Activated CD8-positive, alpha-beta memory T cell treated with anti-CD3 and anti-CD28 coated beads, Interleukin-2, amount 50 U/mL, for 1 hour (primary cell): ENCODE results near the gene ANKRD37.
A peak's percentile ranks its signal among the peaks of the same experiment; 100 is the strongest.

Source experiments
- DNase-seq: peaks from one replicate; pipeline ENCODE4 v3.0.0-alpha.2; 2020; ENCODE audit errors: extremely low read depth

The ANKRD37 gene

DNA sequence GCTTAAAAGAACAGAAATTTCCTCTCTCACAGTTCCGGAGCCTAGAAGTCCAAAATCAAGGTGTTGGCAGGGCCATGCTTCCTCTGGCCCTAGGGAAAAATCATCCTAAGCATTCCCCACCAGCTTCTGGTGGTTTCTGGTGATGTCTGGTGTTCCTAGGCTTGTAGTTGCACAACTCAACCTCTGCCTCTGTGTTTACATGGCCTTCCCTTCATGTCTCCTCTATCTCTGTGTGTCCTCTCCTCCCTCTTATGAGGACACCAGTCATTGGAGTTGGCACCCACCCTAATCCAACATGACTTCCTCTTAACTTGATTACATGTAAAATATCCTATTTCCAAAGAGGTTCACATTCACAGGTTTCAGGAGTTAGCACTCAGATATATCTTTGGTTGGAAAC is 16.3 kb upstream of the ANKRD37 start:
- no peak for DNase-seq

DNA sequence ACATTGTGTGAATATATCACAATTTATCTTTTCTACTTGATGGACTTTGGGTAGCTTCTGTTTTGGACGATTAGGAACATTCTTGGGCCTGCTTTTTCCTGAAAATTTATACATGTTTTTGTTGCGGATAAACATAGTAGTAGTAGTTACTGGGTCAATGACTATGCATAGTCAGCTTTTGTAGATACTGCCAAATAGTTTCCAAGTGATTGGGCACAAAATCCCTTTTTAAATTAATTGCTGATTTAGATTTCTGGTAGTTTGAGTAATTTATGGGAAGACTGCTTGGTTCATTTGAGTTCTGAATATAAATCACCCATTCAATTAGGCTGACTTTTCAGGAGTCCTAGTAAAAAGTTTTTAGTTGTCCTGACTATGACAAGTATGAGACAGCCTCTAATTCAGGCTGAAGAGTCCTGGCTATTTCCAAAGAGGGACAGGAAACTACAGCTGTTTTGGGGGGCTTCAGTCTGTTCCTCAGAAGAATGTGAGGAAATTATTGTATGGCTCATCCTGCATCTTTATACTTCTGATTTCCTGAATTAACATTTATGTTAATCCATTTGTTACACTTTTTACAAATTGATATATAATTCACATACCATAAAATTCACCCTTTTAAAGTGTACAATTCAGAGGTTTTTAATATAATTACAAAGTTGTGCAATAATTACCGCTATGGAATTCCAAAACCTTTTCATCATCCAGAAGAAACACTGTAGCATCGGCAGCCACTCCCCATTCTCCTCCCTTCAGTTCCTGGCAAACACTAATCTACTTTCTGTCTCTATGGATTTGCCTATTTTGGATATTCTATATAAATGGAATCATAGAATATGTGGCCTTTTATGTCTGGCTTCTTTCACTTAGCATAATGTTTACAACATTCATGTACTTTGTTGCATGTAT is 15.1 kb upstream of the ANKRD37 start:
- no peak for DNase-seq

DNA sequence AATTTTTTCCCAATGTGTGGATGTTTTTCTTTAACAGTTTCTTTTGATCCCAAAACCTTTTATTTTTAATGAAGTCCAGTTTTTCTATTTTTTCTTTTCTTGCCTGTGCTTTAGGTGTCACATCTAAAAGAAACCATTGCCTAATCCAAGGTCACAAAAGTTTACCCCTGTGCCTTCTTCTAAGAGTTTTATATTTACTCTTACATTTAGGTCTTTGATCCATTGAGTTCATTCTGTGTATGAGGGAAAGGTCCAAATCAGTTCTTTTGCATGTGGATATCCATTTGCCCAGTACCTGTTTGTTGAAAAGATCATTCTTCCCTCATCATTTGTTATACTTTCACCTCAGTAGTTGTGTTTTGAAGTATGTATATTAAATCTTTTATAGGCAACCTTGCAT is 13.9 kb upstream of the ANKRD37 start:
- DNase-seq = no peak

DNA sequence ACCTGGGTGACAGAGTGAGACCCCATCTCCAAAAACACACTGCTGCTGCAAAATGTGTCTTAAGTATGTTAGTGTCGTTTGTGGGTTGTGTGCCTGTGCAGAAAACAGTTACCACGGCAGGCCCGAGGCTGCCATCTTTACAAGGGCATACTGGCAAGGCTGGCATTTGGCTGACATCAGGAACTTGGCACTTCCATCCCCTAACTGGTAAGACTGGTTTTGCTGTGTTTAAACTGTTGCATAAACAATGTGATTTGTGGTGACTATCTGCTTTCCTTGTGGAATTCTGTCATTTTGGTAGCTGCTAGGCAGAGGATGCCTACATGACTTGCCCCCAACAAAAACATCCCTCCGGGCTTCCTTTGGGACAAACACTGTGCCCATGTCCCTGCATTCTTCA is 13.2 kb upstream of the ANKRD37 start:
- no peak for DNase-seq

DNA sequence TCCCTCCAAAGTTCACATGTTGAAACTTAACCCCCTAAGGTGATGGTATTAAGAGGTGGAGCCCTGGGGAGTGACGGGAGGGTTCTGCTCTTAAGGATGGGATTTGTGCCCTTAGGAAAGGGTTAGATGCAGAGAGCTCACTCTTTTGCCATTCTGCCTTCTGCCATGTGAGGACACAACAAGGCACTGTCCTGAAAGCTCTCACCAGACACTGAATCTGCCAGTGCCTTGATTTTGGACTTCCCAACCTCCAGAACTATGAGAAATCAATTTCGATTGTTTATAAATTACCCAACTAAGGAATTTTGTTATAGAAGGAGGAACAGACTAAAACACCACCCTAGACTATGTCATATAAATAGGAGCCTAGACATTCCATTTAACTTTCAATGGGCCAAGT is 12.6 kb upstream of the ANKRD37 start:
- DNase-seq = no peak

DNA sequence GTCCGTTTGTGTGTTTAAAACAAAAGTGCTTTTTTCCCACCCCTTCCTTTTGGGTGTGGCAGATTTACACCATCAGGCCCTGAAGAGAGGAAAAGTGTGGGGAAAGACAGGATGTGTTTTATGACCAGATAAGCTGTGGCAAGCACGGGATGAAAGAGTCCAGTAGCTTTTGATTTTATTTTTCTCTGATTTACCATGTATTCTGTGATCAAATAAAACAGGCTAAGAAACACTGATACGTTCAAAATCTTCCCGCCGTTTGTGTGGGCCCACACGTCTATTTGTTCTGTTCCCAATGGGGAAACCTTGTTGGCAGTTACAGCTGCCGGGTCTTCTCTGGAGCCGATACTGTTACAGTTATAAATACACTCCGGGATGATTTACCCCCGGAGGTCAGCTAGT is 11.7 kb upstream of the ANKRD37 start:
- no peak for DNase-seq

DNA sequence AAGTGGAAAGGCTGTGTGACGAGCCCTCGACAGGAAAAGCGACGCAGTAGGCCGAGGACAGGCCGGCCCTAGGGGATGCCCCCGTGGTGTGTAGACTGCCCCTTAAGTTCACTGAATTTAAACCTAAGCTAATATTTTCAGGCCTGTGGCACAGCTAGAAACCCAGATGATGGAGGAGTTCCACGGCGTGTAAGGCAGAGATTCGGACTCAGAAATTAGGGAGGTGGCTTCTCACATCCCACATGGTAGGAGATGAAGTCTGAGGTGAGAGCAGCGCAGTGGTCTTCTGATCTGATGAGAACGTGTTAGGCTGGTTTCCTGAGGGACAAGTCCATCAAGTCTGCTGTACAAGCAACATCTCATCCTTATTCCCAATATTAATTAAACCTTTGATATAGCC is 8.7 kb upstream of the ANKRD37 start:
- DNase-seq = no peak

DNA sequence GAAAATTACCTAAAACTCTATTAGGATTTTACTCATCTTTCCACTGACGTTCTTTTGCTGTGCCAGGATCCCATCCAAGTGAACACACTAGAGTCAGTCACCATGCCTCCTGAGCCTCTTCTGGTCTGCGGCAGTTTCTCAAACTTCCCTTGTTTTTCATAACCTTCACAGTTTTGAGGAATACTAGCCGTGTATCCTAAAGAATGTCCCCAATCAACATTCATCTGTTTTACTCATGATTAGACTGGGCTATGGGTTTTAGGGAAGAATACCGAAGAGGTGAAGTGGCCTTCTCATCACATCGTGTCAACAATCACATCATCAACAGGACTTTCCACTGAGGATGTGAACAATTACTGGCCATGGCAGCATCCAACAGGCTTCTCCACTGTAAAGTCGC is 5.7 kb upstream of the ANKRD37 start:
- DNase-seq = no peak

DNA sequence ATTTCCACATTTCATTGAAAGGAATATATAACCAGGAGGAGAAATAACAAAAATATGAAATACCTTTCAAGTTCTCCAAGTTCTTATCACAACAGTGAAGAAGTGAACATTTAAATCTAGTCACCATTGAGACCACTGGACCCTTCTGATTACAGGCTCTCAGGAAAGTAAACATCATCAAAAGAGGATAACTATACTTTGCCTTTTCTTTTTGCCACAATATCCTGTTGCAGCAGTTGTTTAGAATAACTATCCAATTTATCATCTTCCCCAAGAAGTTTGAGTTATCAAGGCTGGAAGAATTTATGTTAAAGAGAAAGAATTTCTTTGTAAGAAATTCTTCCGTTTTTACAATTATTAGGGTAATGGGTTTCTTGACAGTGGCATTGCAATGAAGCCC is 4.5 kb upstream of the ANKRD37 start:
- DNase-seq = no peak

DNA sequence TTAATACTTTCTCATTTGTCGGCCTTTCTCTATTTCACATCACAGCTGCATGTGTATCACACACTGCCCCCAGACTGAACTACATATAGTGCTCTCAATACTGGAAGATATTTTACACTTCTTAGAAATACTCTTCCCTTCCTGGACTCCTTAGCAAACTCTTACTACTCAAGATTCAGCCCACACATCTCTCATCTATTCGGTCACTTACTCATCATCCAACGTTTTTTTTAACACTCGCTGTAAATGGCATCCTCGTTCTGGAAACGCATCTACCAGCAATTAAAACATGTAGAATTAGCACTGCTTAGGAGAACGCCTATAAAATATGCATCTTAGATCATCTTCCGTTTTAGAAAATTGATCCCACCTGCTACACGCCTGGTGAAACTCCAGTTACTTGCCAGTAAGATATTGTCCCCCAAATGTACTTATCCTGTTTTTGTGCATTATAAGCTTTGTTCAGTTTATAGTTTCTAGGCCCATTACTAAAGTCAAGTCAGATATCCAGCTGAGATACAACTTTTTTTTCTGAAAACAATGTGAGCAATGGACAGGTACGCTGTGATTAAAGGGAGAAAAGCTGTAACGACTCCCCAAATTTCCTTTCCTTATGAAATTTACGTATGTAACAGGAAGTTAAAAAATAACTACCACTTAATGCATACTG is 1.9 kb upstream of the ANKRD37 start:
- no peak for DNase-seq

DNA sequence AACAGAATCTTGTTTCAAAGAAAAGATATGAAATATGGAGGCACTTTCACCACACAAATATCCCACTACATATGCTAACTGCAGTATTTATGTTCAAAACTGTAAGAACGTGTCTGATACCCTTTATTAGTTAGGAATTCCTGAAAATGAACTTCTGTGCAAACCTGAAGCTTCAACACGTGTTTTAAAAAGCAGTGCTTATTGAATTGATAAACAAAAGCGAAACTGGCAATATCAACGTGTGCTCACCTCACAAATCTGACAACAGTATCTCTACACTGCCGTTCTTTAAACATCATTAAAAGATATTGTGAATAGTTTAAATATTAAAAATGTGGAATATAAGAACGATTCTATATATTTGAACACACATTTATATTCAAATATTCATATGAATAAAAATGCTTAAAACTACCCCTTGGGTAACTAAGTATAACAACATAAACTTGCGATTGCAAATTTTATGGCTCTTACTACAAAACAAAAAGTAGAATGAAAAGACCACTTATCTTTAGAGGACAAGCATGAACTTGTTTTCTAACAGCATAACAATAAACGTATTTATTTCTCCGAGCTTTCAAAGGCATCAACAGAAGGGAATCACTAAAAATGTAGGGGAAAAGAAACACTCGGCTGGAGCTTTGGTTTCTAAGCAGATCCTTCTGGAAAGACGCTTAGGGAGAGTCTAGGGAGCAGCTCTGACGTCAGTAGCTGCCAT is 1.2 kb upstream of the ANKRD37 start, which contains the start of gene LRP2BP:
Gene LRP2BP, minus strand, starts transcription at position 687 of the 718 bp plus-strand sequence. CDS start 17,738 bp downstream, outside the sequence.
- no peak for DNase-seq

DNA sequence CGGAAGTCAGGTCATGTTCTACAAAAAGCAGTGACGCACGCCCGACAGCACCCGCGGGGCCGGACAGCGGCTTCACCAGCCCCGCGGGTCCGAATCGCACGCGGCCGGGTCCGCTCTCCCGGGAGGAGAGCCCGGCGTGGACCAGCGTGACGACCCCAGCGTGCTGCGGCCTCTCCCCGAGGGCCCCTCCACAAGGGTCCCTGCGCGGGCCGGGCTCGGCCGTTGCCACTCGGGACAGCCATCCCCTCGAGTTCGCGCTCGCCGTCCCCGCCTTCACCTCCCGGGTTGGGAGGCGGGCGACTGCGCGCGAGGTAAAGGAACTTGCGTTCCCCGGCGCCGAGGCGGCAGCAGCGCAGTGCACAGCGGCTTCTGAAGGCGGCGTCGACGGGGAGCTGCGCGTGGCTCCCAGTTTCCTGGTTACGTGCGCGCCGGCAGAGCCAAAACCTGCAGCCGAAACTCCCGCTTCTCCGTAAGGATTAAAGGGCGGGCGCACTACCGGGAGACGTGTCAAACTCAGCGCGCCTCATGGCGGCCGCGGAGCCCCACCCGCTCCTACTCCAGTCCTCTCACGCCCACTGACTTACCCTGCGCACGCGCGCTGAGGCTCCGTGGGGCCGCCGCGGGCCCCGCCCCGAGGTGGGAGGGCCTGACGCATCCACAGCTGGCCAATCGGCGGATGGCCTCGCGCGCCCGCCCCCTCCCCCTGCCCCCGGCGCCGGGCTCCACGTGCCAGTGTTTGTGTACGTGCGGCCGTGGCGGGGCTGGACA is 501 bp upstream of the ANKRD37 start:
- DNase-seq = peak; percentile 65

DNA sequence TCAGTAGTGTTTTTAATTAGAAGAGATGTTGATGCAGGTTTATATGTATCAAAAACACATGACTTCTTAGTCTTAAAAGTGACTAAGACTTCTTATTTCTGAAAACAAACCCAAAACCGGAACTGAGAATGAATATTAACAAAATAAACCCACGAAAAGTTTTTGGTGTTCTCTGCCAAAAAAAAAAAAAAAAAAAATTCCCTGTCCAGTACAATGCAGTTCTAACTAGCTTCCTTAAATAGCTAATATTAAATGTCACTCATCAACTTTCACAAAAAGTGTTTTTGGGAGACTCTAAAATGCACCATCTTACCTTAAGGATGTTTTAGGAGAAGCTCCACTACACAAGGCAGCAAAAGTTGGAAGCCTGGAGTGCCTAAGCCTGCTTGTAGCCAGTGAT is 2.0 kb downstream of the ANKRD37 start:
- no peak for DNase-seq

DNA sequence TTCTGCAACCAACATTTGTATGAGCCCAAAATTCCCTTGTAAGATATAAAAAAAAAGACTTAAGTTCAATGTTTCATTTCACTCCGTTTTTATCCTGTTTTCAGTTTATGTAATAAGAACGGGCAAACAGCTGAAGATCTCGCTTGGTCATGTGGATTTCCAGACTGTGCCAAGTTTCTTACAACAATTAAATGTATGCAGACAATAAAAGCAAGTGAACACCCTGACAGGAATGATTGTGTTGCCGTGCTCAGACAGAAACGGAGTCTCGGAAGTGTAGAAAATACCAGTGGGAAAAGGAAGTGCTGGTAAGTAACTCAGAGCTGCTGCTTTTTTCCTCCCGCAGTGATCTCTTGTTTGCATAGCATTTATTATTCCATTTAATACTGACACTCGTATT is 2.8 kb downstream of the ANKRD37 start:
- no peak for DNase-seq

DNA sequence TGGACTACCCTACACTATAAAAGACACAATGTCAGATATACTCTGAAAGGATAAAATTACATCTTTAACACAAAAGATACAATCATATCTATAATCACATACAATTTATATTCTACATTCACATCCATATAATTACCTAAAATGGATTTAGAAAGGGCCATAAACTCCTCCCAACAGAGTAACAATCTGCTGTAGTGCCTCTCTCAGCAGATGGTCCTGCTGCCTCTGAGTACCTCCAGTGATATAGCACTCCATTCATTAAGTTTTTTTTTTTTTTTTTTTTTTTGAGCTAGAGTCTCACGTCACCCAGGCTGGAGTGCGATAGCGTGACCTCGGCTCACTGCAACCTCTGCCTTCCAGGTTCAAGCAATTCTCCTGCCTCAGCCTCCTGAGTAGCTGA is 7.4 kb downstream of the ANKRD37 start:
- no peak for DNase-seq

DNA sequence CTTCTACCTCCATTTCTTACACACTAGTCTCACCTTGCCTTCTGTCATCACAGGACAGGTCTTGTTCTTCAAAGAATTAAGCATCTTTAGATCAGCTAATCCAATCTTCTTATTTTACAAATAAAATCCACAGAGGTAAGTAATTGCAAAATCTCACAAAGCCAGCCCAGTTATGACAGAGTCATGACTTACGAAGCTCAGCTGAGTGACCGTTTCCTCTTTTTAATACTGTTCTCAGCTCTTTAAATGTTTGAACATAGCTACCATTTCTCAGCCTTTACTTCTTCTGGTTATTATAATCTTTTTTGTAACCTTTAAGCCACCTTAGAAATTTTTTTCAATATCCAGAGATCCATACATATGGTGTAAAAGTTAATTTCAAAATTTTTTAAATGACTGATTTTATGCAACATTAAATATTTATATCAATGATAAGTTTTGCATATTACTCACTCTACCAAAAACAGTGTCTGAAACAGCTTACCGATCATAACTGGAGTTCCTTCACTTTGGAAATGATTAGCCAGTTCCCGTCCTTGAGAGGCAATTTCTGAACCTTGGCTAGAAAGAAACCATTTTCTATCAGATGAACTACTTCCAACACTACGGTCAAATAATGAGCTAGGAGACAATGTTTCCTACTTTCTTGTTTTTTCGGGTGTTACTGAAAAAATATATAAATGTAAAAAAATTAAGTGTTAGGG is 8.8 kb downstream of the ANKRD37 start:
- DNase-seq = no peak

DNA sequence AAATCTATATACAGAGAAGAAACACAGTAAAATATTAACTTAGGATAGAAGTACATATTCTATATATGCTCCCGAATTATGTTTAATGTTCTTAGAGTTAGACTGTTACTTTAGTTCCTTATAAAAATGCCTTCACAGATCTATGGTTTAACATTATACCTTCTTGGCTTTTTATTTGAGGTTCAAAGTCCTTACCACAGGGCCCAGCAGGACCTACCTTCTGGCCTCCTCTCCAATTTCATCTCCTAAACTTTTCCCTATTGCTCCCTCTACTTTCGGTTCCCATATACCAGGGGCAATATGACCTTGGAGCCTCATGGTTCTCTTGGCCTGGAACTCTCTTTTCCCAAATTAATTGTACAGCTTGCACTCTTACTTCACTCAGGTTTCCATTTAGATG is 11.8 kb downstream of the ANKRD37 start:
- no peak for DNase-seq

DNA sequence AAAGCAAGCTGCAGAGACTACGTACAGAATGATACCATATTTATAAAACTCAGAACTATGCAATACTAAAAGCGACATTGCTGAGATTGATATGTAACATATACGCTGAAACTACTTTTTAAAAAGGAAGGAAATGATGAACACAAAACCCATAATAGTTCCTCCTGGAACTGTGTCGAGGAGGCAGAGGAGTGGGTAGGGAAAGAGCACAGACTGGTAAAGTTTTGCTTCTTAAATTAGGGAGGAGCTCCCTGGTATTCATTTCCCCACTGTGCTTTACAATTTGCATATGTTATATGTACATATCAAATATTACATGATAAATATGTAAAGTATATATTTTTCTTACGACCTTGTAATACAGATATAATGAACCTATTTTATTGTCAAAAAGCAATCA is 15.2 kb downstream of the ANKRD37 start:
- no peak for DNase-seq

DNA sequence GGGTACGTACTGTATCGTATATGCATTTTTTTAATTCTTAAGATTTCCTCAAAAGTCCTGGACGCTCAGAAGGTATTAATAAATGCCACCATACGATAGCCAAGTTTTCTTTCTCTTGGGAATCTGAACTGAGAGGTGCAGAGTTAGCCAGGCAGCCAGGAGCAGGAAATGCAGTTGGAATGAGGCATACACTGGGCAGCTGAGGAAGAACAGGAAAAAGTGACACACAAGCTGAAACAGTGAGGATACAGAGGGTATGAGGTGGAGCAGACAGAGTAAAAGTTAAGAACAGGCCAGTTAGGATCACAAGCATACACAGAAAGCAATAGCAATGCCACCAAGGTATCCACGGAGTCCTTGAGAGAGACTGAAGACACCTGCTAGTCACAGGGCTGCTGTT is 15.8 kb downstream of the ANKRD37 start:
- DNase-seq = no peak

DNA sequence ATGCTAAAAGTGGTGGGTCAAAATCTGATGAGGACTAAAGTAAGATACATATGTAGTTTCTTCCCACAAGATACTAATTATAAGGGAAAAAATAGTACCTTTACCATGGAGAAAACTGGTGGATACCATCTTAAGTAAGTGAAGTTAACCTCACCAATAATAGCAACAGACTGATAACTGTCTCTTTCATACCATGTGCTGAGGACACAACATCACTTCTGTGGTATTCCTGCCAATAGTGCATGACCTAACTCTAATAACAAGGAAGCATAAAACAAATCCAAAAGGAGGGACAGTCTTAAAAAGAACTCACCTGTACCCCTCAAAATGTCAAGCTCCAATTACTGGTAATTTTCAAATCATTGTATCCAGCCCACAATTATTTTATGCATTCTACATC is 20.3 kb downstream of the ANKRD37 start:
- no peak for DNase-seq
